Measurements from ENCODE around the gene DNAJC3.
"Not testable (repeated sequence)": the region's sequence is repeated elsewhere in the genome, so short reads cannot be mapped to it uniquely, and the experiment has no call there.

DNAJC3 gene

GRCh38 chr13:95667235-95667634 is 9.7 kb upstream of the DNAJC3 start:
- DNase-seq, result not testable (repeated sequence)

- no peak for DNase-seq
Observed at GRCh38 chr13:95671597-95671996, 5.3 kb upstream of the DNAJC3 start.

GRCh38 chr13:95676105-95676761 is 706 bp upstream of the DNAJC3 start:
- peak in 4 of 56 donors; percentile 47 to 61 (median 52) for DNase-seq

GRCh38 chr13:95677564-95678266 is 776 bp downstream of the DNAJC3 start:
- DNase-seq, result peak in 13 of 56 donors; percentile 2 to 68 (median 40)

GRCh38 chr13:95678967-95679366 is 2.0 kb downstream of the DNAJC3 start:
- DNase-seq, result no peak

- no peak for DNase-seq
Observed at GRCh38 chr13:95679722-95680121, 2.8 kb downstream of the DNAJC3 start.

- DNase-seq, result no peak
Observed at GRCh38 chr13:95684418-95684817, 7.5 kb downstream of the DNAJC3 start.

- DNase-seq, result not testable (repeated sequence)
Observed at GRCh38 chr13:95684960-95685359, 8.0 kb downstream of the DNAJC3 start.

GRCh38 chr13:95689582-95689926 is 12.6 kb downstream of the DNAJC3 start:
- no peak for DNase-seq

GRCh38 chr13:95690986-95691385 is 14.0 kb downstream of the DNAJC3 start:
- DNase-seq, result not testable (repeated sequence)

- no peak for DNase-seq
Observed at GRCh38 chr13:95697052-95697680, 20.2 kb downstream of the DNAJC3 start.

GRCh38 chr13:95698047-95698749 is 21.3 kb downstream of the DNAJC3 start:
- no peak for DNase-seq

GRCh38 chr13:95703576-95703975 is 26.6 kb downstream of the DNAJC3 start:
- DNase-seq, result no peak

- no peak for DNase-seq
Observed at GRCh38 chr13:95704510-95704909, 27.6 kb downstream of the DNAJC3 start.

GRCh38 chr13:95706356-95706755 is 29.4 kb downstream of the DNAJC3 start:
- DNase-seq, result no peak

- DNase-seq, result no peak
Observed at GRCh38 chr13:95707035-95707434, 30.1 kb downstream of the DNAJC3 start.

GRCh38 chr13:95707442-95708390 is 30.8 kb downstream of the DNAJC3 start:
- peak in 1 of 56 donors; percentile 1 for DNase-seq

- DNase-seq, result no peak
Observed at GRCh38 chr13:95708391-95708774, 31.4 kb downstream of the DNAJC3 start.

- DNase-seq, result no peak
Observed at GRCh38 chr13:95708811-95709500, 32.0 kb downstream of the DNAJC3 start.

GRCh38 chr13:95710313-95710712 is 33.4 kb downstream of the DNAJC3 start:
- no peak for DNase-seq

All from amygdala (tissue), 56 donors.